Neuronal stem cell (in vitro differentiated cells): Measurements from ENCODE around the gene PDZD4.

Experiments
- DNase-seq: peaks from one replicate; pipeline ENCODE4 v3.0.0-alpha.2; 2013; ENCODE audit warnings: low spot score
- H2AFZ ChIP-seq: one replicate; pipeline ENCODE4 v1.6.1; 2013; ENCODE audit warnings: mild to moderate bottlenecking, low read length, inconsistent platforms
- H2AK5ac ChIP-seq: 2 replicates; pipeline ENCODE4 v1.6.1; 2013; ENCODE audit warnings: low read depth, mild to moderate bottlenecking, inconsistent platforms, low read length, moderate library complexity, mixed read lengths
- H2BK120ac ChIP-seq: 2 replicates; pipeline ENCODE4 v1.6.1; 2013; ENCODE audit warnings: low read depth, mild to moderate bottlenecking, inconsistent platforms, low read length, moderate library complexity, mixed read lengths
- H2BK12ac ChIP-seq: one replicate; pipeline ENCODE4 v1.6.1; 2013; ENCODE audit warnings: low read length, inconsistent platforms
- H2BK15ac ChIP-seq: 2 replicates; pipeline ENCODE4 v1.6.1; 2013; ENCODE audit warnings: mild to moderate bottlenecking, low read length, inconsistent platforms, mixed read lengths
- H2BK5ac ChIP-seq: one replicate; pipeline ENCODE4 v1.6.1; 2013; ENCODE audit warnings: inconsistent platforms, mild to moderate bottlenecking, low read length, moderate library complexity
- H3K14ac ChIP-seq: one replicate; pipeline ENCODE4 v1.6.1; 2013; ENCODE audit warnings: low read length, inconsistent platforms
- H3K18ac ChIP-seq: 2 replicates; pipeline ENCODE4 v1.6.1; 2013; ENCODE audit warnings: low read length, inconsistent platforms
- H3K23ac ChIP-seq: 2 replicates; pipeline ENCODE4 v1.6.1; 2013; ENCODE audit warnings: low read depth, mild to moderate bottlenecking, mixed read lengths, low read length, inconsistent platforms; ENCODE audit not compliant: poor library complexity
- H3K27ac ChIP-seq: replicated peaks from 3 replicates; pipeline ENCODE4 v1.5.1; 2013; ENCODE audit warnings: low read length, inconsistent platforms
- H3K27me3 ChIP-seq, 3 experiments: 2 replicates each; pipeline ENCODE4 v1.6.1; 2013; ENCODE audit warnings: low read length in 3 of 3, mild to moderate bottlenecking in 2 of 3, inconsistent platforms in 1 of 3, low read depth in 1 of 3, mixed read lengths in 1 of 3, moderate library complexity in 1 of 3; ENCODE audit not compliant: control insufficient read depth in 3 of 3, insufficient read depth in 3 of 3
- H3K36me3 ChIP-seq, 2 donors: replicated peaks in 1 of 2; 2 replicates each; pipeline ENCODE4 v1.6.1; 2013; ENCODE audit warnings: low read length in 2 of 2; ENCODE audit not compliant: control insufficient read depth in 2 of 2, insufficient read depth in 2 of 2
- H3K4ac ChIP-seq: 2 replicates; pipeline ENCODE4 v1.6.1; 2013; ENCODE audit warnings: inconsistent platforms, mild to moderate bottlenecking, low read length, moderate library complexity
- H3K4me1 ChIP-seq, 2 donors: 1 replicate in 1 of 2; 2 replicates in 1 of 2; pipeline ENCODE4 v1.6.1; 2013; ENCODE audit warnings: low read length in 2 of 2, low read depth in 1 of 2; ENCODE audit not compliant: control insufficient read depth in 2 of 2, insufficient read depth in 1 of 2
- H3K4me2 ChIP-seq: one replicate; pipeline ENCODE4 v1.6.1; 2013; ENCODE audit warnings: mild to moderate bottlenecking, low read length, inconsistent platforms; ENCODE audit not compliant: insufficient read depth, poor library complexity, severe bottlenecking
- H3K4me3 ChIP-seq, 2 donors: 2 replicates each; pipeline ENCODE4 v1.5.1; 2013; ENCODE audit warnings: low read length in 2 of 2, mild to moderate bottlenecking in 2 of 2, inconsistent platforms in 1 of 2, moderate library complexity in 1 of 2
- H3K79me1 ChIP-seq: one replicate; pipeline ENCODE4 v1.6.1; 2013; ENCODE audit warnings: low read depth, mild to moderate bottlenecking, inconsistent platforms, low read length, moderate library complexity
- H3K9ac ChIP-seq: one replicate; pipeline ENCODE4 v1.6.1; 2013; ENCODE audit warnings: mild to moderate bottlenecking, low read depth, low read length, inconsistent platforms; ENCODE audit not compliant: poor library complexity
- H3K9me3 ChIP-seq, 2 donors: replicated peaks in 1 of 2; 2 replicates each; pipeline versions ENCODE3 to v1.6.1; 2013; ENCODE audit warnings: low read length in 2 of 2, mild to moderate bottlenecking in 2 of 2, inconsistent platforms in 1 of 2, low read depth in 1 of 2, mixed read lengths in 1 of 2, moderate library complexity in 1 of 2; ENCODE audit not compliant: control insufficient read depth in 2 of 2, insufficient read depth in 1 of 2
- H4K8ac ChIP-seq: one replicate; pipeline ENCODE4 v1.6.1; 2013; ENCODE audit warnings: low read depth, mild to moderate bottlenecking, inconsistent platforms, low read length, moderate library complexity
- H4K91ac ChIP-seq: one replicate; pipeline ENCODE4 v1.6.1; 2013; ENCODE audit warnings: low read length, low read depth, mild to moderate bottlenecking, inconsistent platforms; ENCODE audit not compliant: poor library complexity
- WGBS, 2 donors: extraction: QIAGEN DNeasy Blood & Tissue Kit; methylation state at CpG; one replicate each; pipeline ENCODE4 v1.1.7; 2013; ENCODE audit warnings: missing lambda C conversion rate in 2 of 2, mixed read lengths in 1 of 2; ENCODE audit not compliant: insufficient read length in 2 of 2, insufficient replicate concordance in 1 of 2; ENCODE audit errors: extremely low coverage in 2 of 2; 5-methylcytosine and 5-hydroxymethylcytosine counted together

The PDZD4 gene

DNA sequence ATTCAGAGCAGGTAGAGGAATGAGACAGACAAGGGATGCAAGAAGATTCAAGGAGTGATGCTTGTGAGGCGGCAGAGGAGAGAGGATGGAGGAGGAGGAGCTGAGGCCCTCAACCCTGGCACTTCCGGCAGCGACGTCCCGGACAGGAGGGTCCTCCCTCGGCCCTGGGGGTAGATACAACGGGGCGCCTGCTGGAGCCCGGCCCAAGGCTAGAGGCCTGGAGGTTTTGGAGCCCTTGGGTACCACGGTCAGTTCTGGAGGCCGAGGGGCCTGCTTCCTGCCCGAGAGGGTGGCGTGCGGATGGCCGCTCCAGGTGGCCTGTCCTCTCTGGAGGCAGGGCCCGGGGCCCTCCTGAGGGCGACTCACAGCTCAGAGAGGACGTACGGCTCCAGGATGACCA lies 22.4 kb downstream of the PDZD4 start:
- Histone ChIP-seq H3K9me3 (no peaks in the 10 kb centered on the region), H2AK5ac (no peak overlapping the region), H3K18ac (no peak overlapping the region), H3K4me3 (no peak overlapping the region), H3K36me3 (peaks cover 0 to 14% of the 10 kb centered on the region in 2 donors), H4K91ac (no peak overlapping the region), H3K4me2 (no peak overlapping the region), H3K9ac (no peak overlapping the region), H3K4me1 (peaks cover 7 to 8% of the 10 kb centered on the region in 2 donors), H3K14ac (no peak overlapping the region), H2BK5ac (no peak overlapping the region), H3K27ac (no peak overlapping the region), H2BK120ac (no peak overlapping the region), H3K4ac (no peak overlapping the region), H2AFZ (no peak overlapping the region), H3K23ac (no peak overlapping the region), H3K27me3 (peaks cover 0 to 29% (median 0%) of the 10 kb centered on the region in 3 experiments), H2BK12ac (no peak overlapping the region), H2BK15ac (no peak overlapping the region), H3K79me1 (no peaks in the 10 kb centered on the region), H4K8ac (no peak overlapping the region)
- DNase-seq = no peak
- no CpG with 5 or more reads among the region's 19 CpGs for WGBS, 2 donors

DNA sequence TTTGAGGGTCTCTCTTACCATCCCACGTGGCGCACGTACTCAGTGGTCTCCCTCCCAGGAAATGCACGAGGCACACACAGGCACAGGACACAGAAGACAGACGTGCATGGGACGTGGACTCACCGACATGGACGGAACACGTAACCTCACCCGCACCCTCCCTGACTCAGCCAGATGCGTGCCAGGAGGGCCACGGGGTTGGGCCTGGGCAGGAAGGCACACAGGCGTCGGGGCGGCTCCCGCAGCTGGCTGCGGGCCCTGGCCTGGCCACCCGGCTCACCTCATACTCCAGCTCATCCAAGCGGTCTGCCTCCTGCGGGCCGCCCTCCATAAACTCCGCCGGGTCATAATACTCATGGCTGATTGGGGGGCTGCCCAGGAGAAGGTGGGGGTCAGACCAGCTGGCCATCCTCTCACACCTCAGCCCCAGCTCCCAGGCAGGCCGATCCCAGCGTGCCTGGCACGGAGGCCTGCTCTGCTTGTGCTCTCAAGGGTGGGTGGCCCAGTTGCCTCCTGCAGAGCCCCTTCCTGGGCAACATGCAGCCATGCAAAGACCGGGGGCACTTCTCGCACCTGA lies 23.3 kb downstream of the PDZD4 start:
- Histone ChIP-seq H3K4ac (no peak overlapping the region), H3K9ac (no peak overlapping the region), H3K27me3 (peaks cover 0 to 29% (median 0%) of the 10 kb centered on the region in 3 experiments)

DNA sequence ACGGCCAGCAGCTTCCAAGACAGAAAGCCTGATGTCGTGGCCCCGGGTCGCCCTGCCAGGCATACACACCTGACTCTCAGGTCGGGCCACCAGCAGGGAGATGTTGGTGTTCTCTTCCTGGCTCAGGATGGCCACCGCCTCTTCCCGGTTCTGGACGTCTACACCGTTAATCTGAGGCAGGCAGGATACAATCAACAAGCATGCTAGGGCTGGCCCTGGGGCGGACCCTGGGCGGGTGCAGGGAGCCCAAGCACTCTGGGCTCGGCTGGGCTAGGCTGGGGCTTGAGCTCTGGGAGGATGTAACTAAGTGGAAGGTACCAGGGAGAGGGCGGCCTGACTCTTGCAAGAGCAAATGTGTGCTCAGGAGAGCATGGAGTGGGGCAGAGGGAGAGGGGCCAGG lies 24.9 kb downstream of the PDZD4 start:
- H3K4me2 ChIP-seq = no peak overlapping the region
- DNase-seq = no peak
- H3K4me1 ChIP-seq = no peaks in the 10 kb centered on the region
- no peak overlapping the region for H3K4me3 ChIP-seq
- H3K4ac ChIP-seq = no peak overlapping the region
- no peak overlapping the region for H2AK5ac ChIP-seq
- no peak overlapping the region for H3K23ac ChIP-seq
- H4K8ac ChIP-seq = no peak overlapping the region
- no peak overlapping the region for H3K9ac ChIP-seq
- no peak overlapping the region for H2AFZ ChIP-seq
- no peak overlapping the region for H2BK15ac ChIP-seq
- no peak overlapping the region for H3K27ac ChIP-seq
- H2BK120ac ChIP-seq = no peak overlapping the region
- H3K27me3 ChIP-seq = peaks cover 0 to 22% (median 0%) of the 10 kb centered on the region in 3 experiments
- H2BK12ac ChIP-seq = peak overlapping the region; percentile 16
- WGBS, 2 donors = no CpG with 5 or more reads among the region's 13 CpGs
- H4K91ac ChIP-seq = no peak overlapping the region
- no peak overlapping the region for H2BK5ac ChIP-seq
- H3K9me3 ChIP-seq = no peaks in the 10 kb centered on the region
- H3K36me3 ChIP-seq = peaks cover 0 to 13% of the 10 kb centered on the region in 2 donors
- H3K14ac ChIP-seq = no peak overlapping the region
- H3K18ac ChIP-seq = no peak overlapping the region
- H3K79me1 ChIP-seq = no peaks in the 10 kb centered on the region

More for the DNA sequence above, 23.3 kb downstream of the PDZD4 start:
- no peaks in the 10 kb centered on the region for H3K79me1 ChIP-seq
- H2AFZ ChIP-seq = no peak overlapping the region
- H4K8ac ChIP-seq = no peak overlapping the region
- no peak overlapping the region for H2AK5ac ChIP-seq
- H3K23ac ChIP-seq = no peak overlapping the region
- H2BK5ac ChIP-seq = no peak overlapping the region
- H3K4me2 ChIP-seq = no peak overlapping the region
- H3K18ac ChIP-seq = no peak overlapping the region
- H2BK12ac ChIP-seq = no peak overlapping the region
- H4K91ac ChIP-seq = no peak overlapping the region
- no peak overlapping the region for H3K14ac ChIP-seq
- WGBS, 2 donors = no CpG with 5 or more reads among the region's 28 CpGs
- no peak overlapping the region for H2BK120ac ChIP-seq
- DNase-seq = no peak
- H3K4me1 ChIP-seq = peaks cover 1 to 2% of the 10 kb centered on the region in 2 donors
- no peaks in the 10 kb centered on the region for H3K9me3 ChIP-seq
- H2BK15ac ChIP-seq = no peak overlapping the region
- no peak overlapping the region for H3K4me3 ChIP-seq
- H3K36me3 ChIP-seq = peaks cover 0 to 15% of the 10 kb centered on the region in 2 donors
- H3K27ac ChIP-seq = no peak overlapping the region

DNA sequence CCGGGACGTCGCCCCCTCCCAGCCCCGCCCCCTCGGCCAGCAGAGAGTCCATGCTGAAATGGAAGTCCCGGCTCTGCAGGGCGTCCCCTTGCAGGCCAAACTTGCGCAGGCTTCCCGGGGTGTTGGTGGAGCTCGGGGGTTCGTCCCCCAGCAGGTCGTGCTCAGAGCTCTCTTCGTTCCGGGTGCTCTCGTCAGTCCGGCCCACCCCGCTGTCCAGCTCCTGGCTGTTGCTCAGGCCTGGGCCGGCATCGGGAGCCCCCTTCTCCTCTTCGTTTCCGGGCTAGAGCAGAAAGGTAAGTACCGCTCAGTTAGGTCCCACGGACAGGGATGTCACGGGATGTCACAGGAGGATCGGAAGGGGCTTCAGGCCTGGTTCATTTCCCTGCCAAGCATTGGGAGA lies 25.7 kb downstream of the PDZD4 start:
- no peak overlapping the region for H2BK12ac ChIP-seq

More for the DNA sequence above, 25.7 kb downstream of the PDZD4 start:
- Histone ChIP-seq H2AK5ac (no peak overlapping the region), H2BK120ac (no peak overlapping the region), H3K23ac (no peak overlapping the region), H3K4me1 (no peaks in the 10 kb centered on the region), H4K91ac (no peak overlapping the region), H3K79me1 (no peaks in the 10 kb centered on the region), H3K14ac (no peak overlapping the region), H3K4me2 (no peak overlapping the region), H2BK5ac (no peak overlapping the region), H3K18ac (no peak overlapping the region), H2AFZ (no peak overlapping the region), H3K36me3 (peaks cover 0 to 13% of the 10 kb centered on the region in 2 donors), H3K27ac (no peak overlapping the region), H2BK15ac (no peak overlapping the region), H4K8ac (no peak overlapping the region), H3K27me3 (peaks cover 0 to 17% (median 0%) of the 10 kb centered on the region in 3 experiments), H3K4ac (no peak overlapping the region), H3K9me3 (no peaks in the 10 kb centered on the region), H3K4me3 (no peak overlapping the region), H3K9ac (no peak overlapping the region)
- DNase-seq = no peak
- no CpG with 5 or more reads among the region's 25 CpGs for WGBS, 2 donors
